ENCODE data around the gene TEX2. TPM values are rescaled to one million over a fixed set of nuclear protein-coding genes. Genes with fewer than 3 reads are reported as not detected.

Gene TEX2
- total RNA-seq, 2 donors from 2014 or later, result 42.6 to 44.4 TPM

DNA sequence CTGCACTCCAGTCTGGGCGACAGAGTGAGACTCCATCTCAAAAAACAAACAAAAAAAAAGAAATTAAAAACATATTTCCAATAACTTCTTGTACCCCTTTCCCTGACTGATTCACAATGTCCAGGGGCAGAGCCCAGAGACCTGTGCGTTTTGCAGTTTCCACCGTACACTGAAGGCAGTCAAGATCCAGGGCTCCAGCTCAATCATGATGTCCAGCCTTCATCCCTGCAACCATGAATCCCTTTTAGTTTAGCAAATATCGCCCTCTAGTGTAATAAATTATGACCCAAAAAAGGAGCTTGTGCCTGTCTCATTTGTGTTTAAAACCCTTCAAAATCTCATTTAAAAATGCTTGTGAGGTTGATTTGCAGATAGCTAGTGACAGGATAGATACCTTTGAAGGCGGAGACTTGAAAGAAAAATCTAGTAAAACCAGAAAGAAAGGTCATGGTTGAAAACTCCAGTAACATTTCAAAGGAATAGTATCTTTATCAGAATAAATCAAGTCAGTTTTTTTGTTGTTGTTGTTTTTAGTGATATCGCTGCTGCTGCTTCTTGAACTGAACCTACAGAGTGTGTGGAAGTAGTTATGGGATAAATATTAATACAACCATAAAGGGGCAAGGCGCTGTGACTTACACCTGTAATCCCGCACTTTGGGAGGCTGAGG is 129.4 kb downstream of the TEX2 start:
- H3K27me3 ChIP-seq, result no peaks in the 10 kb centered on the region

DNA sequence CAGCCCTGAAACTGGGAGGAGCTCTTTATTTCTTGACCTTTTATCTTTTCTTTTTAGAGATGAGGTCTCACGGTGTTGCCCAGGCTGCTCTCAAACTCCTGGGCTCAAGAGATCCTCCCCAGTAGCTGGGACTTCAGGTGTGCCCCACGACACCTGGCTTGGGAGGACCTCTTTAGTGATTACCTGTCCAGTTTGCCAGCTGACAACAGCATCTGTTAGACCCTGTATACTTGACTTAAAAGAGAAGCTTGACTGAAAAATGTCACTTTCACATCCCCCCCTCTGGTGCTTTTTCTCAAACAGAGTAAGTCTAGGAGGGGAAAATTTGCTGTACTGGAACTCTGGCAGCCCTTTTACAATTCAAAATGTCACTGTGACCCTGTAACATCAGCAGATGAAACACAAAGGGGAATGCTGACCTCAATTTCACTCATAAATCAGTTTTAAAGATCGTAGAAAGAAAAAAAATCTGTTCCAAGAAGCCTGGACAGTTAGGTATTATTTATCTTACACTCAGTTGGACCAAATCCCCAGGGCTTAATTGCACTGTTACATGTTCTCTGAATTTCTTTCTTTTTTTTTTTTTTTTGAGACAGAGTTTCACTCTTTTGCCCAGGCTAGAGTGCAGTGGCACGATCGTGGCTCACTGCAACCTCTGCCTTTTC is 131.3 kb downstream of the TEX2 start:
- Histone ChIP-seq H3K4me3 (no peak overlapping the region), H3K4me1 (peaks cover 0 to 30% of the 10 kb centered on the region in 2 donors), H3K36me3 (no peaks in the 10 kb centered on the region), H3K27ac (no peak overlapping the region), H3K27me3 (no peaks in the 10 kb centered on the region), H3K9me3 (no peaks in the 10 kb centered on the region)
- TF ChIP-seq, protein P1, sequence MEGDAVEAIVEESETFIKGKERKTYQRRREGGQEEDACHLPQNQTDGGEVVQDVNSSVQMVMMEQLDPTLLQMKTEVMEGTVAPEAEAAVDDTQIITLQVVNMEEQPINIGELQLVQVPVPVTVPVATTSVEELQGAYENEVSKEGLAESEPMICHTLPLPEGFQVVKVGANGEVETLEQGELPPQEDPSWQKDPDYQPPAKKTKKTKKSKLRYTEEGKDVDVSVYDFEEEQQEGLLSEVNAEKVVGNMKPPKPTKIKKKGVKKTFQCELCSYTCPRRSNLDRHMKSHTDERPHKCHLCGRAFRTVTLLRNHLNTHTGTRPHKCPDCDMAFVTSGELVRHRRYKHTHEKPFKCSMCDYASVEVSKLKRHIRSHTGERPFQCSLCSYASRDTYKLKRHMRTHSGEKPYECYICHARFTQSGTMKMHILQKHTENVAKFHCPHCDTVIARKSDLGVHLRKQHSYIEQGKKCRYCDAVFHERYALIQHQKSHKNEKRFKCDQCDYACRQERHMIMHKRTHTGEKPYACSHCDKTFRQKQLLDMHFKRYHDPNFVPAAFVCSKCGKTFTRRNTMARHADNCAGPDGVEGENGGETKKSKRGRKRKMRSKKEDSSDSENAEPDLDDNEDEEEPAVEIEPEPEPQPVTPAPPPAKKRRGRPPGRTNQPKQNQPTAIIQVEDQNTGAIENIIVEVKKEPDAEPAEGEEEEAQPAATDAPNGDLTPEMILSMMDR (IDR thresholded peaks at IDR 0.05), result no peak
- DNase-seq (ENCODE audit: low spot score), result no peak

More for the DNA sequence above, 129.4 kb downstream of the TEX2 start:
- DNase-seq (ENCODE audit: low spot score), result peak; percentile 59
- no peak overlapping the region for H3K4me3 ChIP-seq
- no peak overlapping the region for H3K27ac ChIP-seq
- H3K9me3 ChIP-seq, result no peaks in the 10 kb centered on the region
- TF ChIP-seq, protein P1 (IDR thresholded peaks at IDR 0.05), result peak; percentile 46 to 78
- no peaks in the 10 kb centered on the region for H3K36me3 ChIP-seq
- peaks cover 0 to 20% of the 10 kb centered on the region in 2 donors for H3K4me1 ChIP-seq

DNA sequence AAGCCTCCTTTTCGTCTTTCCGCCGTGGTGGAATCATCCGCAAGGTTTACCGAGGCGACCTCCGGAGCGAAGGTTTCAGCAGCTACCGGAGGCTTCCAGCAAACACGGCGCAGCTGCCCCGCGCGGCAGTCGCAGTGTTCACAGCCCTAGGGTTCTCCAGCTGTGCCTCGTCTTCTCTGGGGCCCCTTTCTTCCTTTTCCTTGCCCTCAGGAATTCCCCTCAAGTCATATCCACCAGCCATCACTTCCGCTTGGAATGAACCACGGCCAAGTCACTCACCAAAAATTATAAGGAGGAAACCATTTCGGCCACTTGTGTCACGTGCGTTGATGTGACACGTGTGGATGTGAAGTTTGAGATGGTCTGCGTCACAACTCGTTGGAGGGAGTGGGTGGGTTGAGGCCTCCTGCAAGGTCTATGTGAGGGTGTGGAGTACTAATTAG is 132.5 kb downstream of the TEX2 start:
- peak overlapping the region; percentile 82 to 83 for H3K4me3 ChIP-seq
- no peaks in the 10 kb centered on the region for H3K36me3 ChIP-seq
- H3K27ac ChIP-seq, result peak overlapping the region; percentile 95 to 99
- H3K27me3 ChIP-seq, result no peaks in the 10 kb centered on the region
- TF ChIP-seq, protein P1 (IDR thresholded peaks at IDR 0.05), result no peak
- H3K9me3 ChIP-seq, result no peaks in the 10 kb centered on the region
- peak; percentile 75 for DNase-seq (ENCODE audit: low spot score)
- peaks cover 0 to 30% of the 10 kb centered on the region in 2 donors for H3K4me1 ChIP-seq

DNA sequence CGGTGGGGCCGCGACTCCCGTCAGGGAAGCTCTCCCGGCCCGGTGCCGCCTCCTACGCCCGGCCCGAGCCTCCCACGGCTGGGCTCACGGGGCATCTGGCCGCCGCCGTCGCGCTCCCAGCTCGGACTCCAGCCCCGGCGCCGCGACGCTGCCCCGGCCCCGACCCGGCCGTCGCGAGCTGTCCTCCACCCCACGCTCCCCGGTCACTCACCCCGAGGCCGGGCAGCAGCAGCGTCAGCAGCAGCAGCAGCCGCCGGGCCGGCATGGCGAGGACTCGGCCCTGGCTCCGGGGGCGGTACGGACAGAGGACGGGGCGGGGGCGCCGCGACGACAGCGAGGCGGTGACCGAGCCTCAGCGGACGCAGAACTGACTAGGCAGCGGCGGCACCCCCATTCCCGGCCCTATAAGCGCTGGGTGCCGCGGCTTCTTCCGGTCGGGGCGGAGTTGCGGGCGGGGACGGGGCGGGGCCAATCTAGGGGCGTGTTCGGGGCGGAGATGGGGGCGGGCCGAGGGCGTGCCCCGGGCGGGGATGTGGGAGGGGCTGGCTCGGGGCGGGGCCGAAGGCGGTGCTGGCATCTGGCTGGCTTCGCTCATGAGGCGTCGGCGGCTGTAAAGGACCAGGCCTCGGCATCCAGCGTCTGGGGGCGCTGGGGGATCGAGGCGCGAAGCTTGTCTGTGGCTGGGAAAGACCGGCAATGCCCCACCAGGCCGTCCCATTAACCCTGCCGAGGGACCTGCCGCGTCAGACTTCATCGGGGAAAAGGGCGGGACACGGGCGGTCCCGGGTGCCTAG is 133.1 kb downstream of the TEX2 start, which contains the start of gene ERN1:
Gene ERN1, minus strand, starts transcription at position 380 of the 794 bp plus-strand sequence. Its CDS starts 115 bp downstream, at position 265.
- peak within 1 kb of the TSS; percentile 95 to 99 for H3K27ac ChIP-seq
- H3K36me3 ChIP-seq, result no peaks in the 10 kb centered on the region
- no peaks in the 10 kb centered on the region for H3K27me3 ChIP-seq
- TF ChIP-seq, protein P1 (IDR thresholded peaks at IDR 0.05), result no peak
- peak within 1 kb of the TSS; percentile 82 to 83 for H3K4me3 ChIP-seq
- peaks cover 0 to 30% of the 10 kb centered on the region in 2 donors for H3K4me1 ChIP-seq
- peak; percentile 93 for DNase-seq (ENCODE audit: low spot score)
- H3K9me3 ChIP-seq, result no peaks in the 10 kb centered on the region

DNA sequence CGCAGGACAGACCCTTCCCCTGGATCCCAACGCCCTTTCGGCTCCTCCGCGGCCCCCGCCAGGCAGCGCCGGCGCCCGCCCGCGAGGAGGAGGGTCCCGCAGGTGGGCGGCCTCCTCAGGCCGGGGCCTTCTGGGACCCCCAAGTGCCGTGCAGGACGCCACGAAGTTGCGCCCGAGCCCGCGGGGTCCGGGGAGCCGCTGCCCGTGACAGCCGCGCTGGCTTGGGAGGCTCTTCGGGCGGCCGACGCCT is 133.6 kb downstream of the TEX2 start:
- DNase-seq (ENCODE audit: low spot score), result no peak
- H3K4me1 ChIP-seq, result peaks cover 0 to 30% of the 10 kb centered on the region in 2 donors
- peak overlapping the region; percentile 95 to 99 for H3K27ac ChIP-seq
- TF ChIP-seq, protein P1 (IDR thresholded peaks at IDR 0.05), result no peak
- H3K27me3 ChIP-seq, result no peaks in the 10 kb centered on the region
- no peaks in the 10 kb centered on the region for H3K9me3 ChIP-seq
- H3K4me3 ChIP-seq, result peak overlapping the region; percentile 82 to 83
- no peaks in the 10 kb centered on the region for H3K36me3 ChIP-seq
